GM21723 (cell line): ENCODE results near the gene ECE2.

Experiments
- ATAC-seq: cut with Tn5 transposase; IDR thresholded peaks from one replicate; pipeline ENCODE4 v1.9.1; 2021; ENCODE audit warnings: mild to moderate bottlenecking, moderate library complexity; ENCODE audit not compliant: unreplicated experiment

The ECE2 gene

GRCh38 chr3:184240384-184241140 is 35.3 kb upstream of the ECE2 start:
- ATAC-seq: no peak

GRCh38 chr3:184241141-184241446 is 34.7 kb upstream of the ECE2 start:
- no peak for ATAC-seq

DNA sequence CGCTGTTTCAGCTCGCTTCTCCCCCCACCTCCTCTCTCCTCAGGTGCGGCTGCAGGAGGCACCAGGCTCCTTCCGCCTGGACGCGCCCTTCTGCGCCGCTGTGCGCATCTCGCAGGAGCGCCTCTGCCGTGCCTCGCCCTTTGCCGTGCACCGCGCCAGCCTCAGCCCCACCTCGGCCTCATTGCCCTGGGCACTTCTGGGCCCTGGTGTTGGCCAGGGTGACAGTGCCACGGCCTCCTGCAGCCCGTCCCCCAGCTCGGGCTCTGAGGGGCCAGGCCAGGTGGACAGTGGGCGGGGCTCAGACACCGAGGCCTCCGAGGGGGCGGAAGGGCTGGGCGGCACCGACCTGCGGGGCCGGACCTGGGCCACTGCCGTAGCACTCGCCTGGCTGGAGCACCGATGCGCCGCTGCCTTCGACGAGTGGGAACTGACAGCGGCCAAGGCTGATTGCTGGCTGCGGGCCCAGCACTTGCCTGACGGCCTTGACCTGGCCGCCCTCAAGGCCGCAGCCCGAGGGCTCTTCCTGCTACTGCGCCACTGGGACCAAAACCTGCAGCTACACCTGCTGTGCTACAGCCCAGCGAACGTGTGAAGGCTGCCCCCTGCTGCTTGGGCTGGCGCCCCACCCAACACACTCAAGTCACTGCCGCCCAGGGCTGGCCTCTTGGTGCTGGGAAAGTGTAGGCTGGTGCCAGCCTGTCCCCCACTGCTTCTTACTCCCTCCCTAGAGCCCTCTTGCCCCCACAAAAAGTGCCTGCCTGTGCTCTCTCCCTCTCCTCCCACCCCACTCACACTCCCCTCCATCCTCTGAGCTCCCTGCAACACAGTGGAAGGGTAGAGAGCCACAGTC is 34.1 kb upstream of the ECE2 start:
- no peak for ATAC-seq

- no peak for ATAC-seq
Measured at GRCh38 chr3:184242297-184242685, 33.5 kb upstream of the ECE2 start.

GRCh38 chr3:184248454-184249411 is 27.1 kb upstream of the ECE2 start, which contains the start of gene ALG3:
Gene ALG3 (minus strand): TSS chr3:184248962. CDS start chr3:184248940, 22 bp downstream.
- ATAC-seq: peak; percentile 57

GRCh38 chr3:184249412-184250166 is 26.2 kb upstream of the ECE2 start, which contains the start of gene EEF1AKMT4:
Gene EEF1AKMT4 (plus strand): TSS chr3:184249672. CDS start chr3:184249695, 23 bp downstream.
- ATAC-seq: peak; percentile 91

DNA sequence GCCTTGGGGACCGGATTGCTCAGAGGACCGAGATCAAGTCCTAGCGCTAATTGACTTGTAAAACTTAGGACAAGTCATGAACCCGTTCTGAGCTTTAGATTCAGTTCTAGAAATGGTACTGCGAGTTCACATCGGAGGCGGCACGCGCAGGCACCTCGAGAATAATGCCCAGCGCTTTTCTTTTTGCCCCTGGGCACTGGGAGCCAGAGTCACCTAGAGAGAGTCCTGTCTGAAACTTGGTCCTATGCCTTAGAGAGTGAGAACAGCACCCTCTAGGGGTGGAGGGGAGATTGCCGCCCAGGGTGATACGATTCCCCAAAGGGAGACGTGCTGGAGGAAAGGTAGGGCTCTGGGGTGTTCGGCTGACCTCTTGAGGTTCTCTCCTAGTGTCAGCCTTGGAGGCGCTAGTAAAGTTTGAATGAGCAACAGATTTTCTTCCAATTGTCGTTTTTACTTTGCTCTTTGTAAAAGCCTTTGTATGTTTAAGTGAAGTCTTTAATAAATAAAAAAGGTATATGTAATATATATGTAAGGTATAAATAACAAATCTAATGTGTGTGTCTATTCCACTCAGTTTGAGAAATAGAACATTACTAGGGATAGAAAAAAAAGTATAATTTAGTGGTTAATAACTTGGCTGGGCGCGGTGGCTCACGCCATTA is 25.5 kb upstream of the ECE2 start:
- ATAC-seq: peak; percentile 77

GRCh38 chr3:184255291-184256039 is 20.4 kb upstream of the ECE2 start:
- ATAC-seq: no peak

GRCh38 chr3:184257083-184257915 is 18.5 kb upstream of the ECE2 start:
- ATAC-seq: no peak

DNA sequence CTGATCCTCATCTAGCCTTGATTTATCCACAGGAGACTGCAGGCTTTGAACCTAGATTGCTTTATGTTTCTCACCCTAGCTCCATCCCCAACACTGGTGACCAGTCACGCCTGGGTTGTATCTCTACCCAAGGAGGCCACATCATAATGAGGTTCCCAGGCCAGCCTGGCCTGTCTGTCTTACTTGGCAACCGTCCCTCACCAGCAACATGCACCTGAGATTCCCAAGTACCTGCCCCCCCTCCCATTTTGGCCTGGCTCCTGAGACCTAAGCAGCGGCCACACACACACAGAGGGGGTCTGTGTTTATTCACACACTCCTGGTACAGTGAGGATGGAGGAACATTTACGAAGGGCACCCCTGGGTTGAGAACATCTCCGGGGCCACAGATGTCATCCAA is 16.9 kb upstream of the ECE2 start:
- no peak for ATAC-seq

DNA sequence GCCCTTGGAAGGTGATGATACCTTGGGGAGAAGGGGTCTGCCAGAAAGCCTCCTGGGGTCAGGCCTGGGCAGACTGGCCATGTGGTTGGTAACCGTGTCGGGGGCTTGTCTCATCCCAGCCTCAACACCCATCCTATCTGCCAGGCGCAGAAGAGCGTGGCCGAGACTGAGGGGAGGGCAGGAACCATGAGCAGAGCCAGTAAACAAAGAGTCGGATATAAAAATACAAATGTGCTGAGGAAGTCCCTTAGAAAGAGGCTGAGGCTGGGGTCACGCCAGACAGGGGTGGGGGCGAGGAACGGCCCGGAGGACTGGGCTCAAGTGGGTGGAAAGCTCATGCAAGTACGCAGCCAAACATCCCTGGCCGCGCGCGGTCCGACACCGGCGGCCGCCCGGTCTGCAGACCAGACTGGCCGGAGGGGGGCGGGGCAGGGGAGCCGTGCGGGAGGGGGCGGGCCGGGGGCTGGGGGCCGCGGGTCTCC is 16.4 kb upstream of the ECE2 start:
- no peak for ATAC-seq

DNA sequence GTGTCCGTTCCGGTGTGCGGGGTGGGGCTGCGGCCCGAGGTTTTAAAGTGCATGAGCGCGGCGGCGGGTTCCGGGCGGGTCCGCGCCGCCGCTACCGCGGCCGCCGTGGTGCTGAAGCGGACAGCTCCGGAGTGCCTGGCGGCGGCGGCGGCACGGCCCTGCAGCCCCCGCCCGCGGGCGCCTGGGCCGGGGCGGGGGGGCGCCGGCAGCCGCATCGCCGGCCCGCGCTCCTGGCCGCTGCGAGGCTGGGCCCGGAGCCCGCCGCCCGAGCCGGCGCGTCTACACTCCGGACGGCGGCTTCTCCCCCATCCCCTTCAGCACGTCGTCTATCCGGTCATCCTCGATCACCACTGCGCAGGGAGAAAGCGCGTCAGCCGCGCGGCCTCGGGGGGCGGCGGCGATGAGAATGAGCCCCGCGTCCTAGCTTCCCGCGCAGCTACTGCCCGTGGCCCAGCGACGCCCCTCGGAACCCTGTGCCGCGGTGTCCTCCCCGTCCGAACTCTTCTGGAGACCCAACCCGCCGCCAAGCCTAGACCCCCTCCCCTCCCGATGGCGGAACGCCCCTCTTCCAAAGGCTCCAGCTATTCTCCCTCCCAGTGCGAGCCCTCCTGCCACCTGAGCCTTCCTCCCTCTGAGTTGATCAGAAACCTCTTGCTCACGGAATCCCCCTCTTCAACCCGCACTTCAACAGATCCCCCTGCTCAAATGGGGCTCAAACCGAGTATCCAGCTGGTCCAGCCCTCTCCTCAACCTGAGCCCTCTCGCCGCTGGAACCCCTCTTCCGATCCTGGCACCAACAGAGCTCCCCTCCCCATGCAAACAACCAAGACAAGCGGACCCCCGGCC is 15.7 kb upstream of the ECE2 start:
- no peak for ATAC-seq

DNA sequence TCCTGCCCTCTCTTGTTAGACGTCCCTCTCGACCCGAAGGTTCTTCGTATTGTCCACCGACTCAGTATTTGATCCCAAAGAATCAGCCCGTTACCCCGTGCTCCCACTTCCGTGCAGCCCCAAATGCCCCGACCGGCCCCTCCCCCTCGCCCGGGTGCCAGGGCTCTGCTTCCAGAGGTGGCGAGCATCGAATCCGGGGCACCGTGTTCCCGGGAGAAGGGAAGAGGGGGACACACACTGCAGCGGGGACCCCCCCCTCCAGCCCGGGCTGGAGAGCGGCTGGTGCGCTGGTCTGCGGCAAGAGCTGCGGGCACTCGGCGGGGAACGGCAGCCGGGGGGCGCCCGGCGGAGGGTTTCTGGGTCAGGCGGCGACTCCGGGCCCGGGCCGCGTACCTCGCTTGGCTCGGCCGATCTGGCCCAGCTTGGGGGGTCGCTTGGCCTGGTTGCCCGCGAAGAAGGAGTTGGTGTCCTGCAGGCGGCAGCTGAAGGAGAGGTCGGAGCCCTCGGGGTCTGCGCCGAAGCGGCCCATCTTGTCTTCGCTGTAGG is 15.0 kb upstream of the ECE2 start:
- peak; percentile 15 for ATAC-seq

- ATAC-seq: peak; percentile 66
Measured at GRCh38 chr3:184261270-184261853, 14.5 kb upstream of the ECE2 start, which contains the start of gene CAMK2N2. Gene CAMK2N2 (minus strand): TSS chr3:184261553. CDS start chr3:184261285, 268 bp downstream.

- no peak for ATAC-seq
Measured at GRCh38 chr3:184261854-184262763, 13.7 kb upstream of the ECE2 start.
